UCSD-AML1 (cell line): ENCODE data around the gene TLR10.

Source experiments
- DNase-seq: peaks from one replicate; lab custom pipeline; 2025; ENCODE audit not compliant: unreplicated experiment; lab: John Stamatoyannopoulos, UW

The TLR10 gene

DNA sequence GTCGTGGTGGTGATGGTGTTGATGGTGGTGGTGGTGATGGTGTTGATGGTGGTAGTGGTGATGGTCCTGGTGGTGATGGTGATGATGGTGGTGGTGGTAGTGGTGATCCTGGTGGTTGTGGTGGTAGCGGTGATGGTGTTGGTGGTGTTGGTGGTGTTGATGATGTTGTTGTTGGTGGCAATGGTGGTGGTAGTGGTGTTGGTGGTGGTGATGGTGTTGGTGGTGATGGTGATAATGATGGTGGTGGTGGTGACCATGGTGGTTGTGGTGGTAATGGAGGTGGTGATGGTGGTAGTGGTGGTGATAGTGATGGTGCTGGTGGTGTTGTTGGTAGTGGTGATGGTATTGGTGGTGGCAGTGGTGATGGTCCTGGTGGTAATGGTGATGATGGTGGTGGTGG is 49.1 kb downstream of the TLR10 start:
- no peak for DNase-seq

DNA sequence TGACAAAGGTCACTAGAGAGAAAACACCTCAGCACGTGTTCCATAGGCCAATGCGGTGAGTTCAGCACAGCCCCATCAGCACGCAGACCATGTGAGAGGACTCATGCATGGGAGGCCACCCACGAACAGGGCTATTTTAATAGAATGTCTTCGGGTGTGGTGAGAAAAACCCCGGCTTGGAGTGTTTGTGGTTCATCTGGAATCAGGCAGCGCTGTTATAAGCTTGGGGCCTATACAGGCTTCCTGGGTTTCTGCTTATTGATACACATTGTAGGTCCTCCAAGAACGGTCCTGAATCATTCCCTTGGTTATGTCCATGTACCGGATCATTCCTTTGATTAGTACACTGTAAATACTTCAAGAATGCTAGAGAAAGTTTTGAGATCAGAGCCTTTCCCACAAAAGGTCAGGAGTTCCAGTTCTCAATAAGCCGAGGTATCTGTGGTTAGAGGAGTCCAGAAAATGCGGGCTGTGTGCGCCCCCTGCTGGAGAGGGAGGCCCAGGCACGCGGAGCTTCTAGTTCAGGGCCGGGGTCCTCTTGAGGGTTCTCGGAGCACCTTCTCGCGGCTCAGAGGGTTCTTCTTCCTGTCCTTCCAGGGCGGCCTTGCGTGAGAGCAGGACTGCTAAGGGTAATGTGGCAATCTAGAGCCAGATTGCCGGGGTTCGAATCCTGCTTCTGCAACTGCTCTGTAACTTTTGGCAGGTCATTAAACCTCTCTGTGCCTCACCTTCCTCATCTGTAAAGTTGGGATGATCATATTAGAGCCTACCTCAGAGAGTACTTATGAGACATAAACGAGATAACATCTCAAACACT is 51.8 kb downstream of the TLR10 start:
- DNase-seq, result peak; percentile 84

DNA sequence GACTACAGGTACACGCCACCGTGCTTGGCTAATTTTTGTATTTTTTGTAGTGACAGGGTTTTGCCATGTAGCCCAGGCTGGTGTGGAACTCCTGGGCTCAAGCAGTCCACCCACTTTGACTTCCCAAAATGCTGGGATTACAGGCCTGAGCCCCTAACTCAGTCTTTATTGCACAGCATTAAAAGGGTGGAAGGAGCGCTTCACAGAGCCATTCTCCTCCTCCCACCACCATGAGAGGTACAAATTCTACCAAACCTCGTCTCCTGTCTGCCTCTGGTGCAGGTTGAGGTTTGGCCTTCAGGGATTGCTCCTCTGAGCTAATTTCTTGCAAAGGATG is 52.3 kb downstream of the TLR10 start:
- DNase-seq, result no peak

DNA sequence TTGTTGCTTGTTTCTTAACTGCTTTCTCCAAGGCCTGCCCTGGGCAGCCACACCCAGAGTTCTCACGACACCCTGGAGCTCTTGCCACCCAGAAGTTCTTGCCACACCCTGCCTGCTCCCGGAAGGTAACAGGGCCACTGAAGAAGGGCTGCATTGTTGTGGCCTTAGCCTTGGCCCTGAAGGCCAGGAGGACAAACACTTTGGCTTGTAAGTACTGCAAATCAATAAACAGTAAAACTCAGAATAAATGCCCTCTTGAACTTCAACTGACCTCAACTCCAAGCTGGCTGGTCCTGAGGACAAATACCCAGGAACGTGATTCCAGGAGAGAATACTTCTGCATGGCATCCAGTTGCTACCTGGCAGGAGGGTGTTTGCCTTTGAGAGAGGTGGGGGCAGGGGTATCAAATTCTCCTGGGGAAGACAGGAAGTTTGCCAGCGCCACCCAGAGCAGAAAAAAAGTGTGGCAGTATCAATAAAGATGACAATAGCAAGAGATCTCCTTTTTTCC is 54.1 kb downstream of the TLR10 start:
- DNase-seq, result no peak

DNA sequence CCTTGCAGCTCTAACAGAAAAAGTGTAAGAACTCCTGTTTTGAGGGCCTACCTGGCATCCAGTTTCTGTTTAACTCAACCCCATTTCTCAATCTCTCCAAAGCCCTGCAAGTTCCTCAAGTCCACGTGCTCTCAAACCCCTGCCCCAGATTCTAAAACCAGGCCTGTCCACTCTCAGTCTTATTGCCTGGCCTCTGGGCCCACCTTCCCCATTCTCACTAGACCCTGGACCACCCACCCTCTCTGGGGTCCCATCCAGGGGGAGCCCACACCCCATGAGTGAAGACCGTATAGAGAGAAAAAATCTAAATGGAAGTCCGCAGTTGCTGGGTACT is 58.3 kb downstream of the TLR10 start:
- DNase-seq, result no peak

DNA sequence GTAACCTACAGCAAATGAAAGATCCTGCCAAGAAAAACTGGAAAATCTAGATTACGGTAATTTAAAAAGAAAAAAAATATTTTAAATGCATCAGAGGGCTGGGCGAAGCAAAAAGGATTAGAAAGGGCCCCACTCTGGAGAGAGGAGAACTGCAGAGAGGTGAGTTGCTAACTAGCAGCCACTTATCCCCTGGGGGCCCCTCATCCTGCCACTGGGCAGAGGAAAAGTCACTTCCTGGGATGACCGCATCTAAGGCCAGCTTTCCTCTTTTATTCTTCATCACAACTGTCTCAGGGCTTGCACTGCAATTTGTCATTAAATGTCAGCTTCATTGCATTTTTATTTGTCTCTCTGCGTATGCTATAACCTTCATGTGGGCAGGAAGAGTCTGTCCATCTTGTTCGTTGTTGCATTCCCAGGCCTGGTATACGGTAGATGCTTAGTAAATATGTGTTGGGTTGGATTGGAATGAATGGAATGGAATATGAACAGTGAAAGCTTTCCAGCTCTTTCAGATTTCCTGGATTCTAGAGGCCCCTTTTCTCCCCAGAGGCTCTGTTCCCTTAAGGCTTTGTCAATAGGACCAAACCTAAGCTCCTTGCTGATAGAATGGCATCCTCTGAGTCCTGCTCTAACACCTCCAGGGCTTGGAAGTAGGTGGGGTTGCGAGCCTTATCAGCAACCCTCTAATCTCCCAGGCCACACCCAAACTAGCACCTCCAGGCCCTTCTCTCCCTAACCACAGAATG is 58.9 kb downstream of the TLR10 start:
- peak; percentile 51 for DNase-seq

DNA sequence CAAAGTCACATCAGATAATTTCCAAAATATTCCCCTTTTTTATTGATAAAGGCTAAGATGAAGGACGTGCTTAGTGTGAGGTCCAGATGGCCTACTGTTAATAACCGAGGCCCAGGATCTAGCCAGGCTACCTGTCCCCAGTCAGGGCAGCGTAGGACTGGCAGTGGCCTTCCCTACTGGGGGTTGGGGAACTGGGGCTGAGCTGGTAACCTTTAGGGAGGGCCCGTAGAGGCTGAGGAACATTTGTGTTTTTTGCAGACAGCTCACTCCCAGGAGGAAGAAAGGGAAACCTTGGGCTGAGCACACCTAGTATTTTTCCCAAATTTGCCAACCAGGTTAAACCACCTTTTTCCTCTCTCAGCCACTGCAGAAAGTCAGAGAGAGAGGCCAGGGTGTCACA is 59.7 kb downstream of the TLR10 start:
- no peak for DNase-seq
